ENCODE results near the gene CD58. TPM values are rescaled to one million over a fixed set of nuclear protein-coding genes. Genes with fewer than 3 reads are reported as not detected.
A peak's percentile ranks its signal among the peaks of the same experiment; 100 is the strongest.

Gene CD58
- total and polyA plus RNA-seq, 11 donors: 19.6 to 45.8 (median 30.8) TPM

- peak in 4 of 5 donors; percentile 51 to 78 (median 66) for DNase-seq
- H3K4me1 ChIP-seq: peaks cover 0 to 50% (median 0%) of the 10 kb centered on the region in 12 donors
These were observed 56.9 kb downstream of the CD58 start for GRCh38 chr1:116513956-116514355.

GRCh38 chr1:116511459-116512019 lies 59.3 kb downstream of the CD58 start:
- Histone ChIP-seq H3K4me3 (no peak overlapping the region), H3K9me3 (no peaks in the 10 kb centered on the region), H3K36me3 (no peaks in the 10 kb centered on the region), H3K27ac (peak overlapping the region in 1 of 12 donors; percentile 81), H3K27me3 (no peaks in the 10 kb centered on the region), H3K4me1 (peaks cover 0 to 74% (median 0%) of the 10 kb centered on the region in 12 donors)
- 48 to 97% (median 95%) methylated on average over 2 of the region's 2 CpGs for WGBS, 4 donors
- no peak for ATAC-seq
- no peak for TF ChIP-seq CTCF (IDR thresholded peaks at IDR 0.05)
- no peak for TF ChIP-seq POLR2A (IDR thresholded peaks at IDR 0.05)
- DNase-seq: no peak
- intact Hi-C loops (cut with DNase I): no loop called here

More at GRCh38 chr1:116513956-116514355, 56.9 kb downstream of the CD58 start:
- no peaks in the 10 kb centered on the region for H3K27me3 ChIP-seq
- H3K9me3 ChIP-seq: no peaks in the 10 kb centered on the region
- peak; percentile 89 to 96 (median 96) for ATAC-seq
- intact Hi-C loops (cut with DNase I): no loop called here
- no peak overlapping the region for H3K4me3 ChIP-seq
- peaks cover 0 to 15% (median 6%) of the 10 kb centered on the region in 9 donors for H3K36me3 ChIP-seq
- no peak for TF ChIP-seq CTCF (IDR thresholded peaks at IDR 0.05)
- no peak for TF ChIP-seq POLR2A (IDR thresholded peaks at IDR 0.05)
- 44 to 62% (median 45%) methylated on average over 4 of the region's 4 CpGs for WGBS, 4 donors
- H3K27ac ChIP-seq: peak overlapping the region; percentile 7 to 90 (median 72)

- ATAC-seq: no peak
- Histone ChIP-seq H3K27me3 (no peaks in the 10 kb centered on the region), H3K4me1 (peaks cover 0 to 76% (median 0%) of the 10 kb centered on the region in 12 donors), H3K36me3 (no peaks in the 10 kb centered on the region), H3K4me3 (no peak overlapping the region), H3K9me3 (no peaks in the 10 kb centered on the region), H3K27ac (peak overlapping the region in 1 of 12 donors; percentile 81)
- intact Hi-C loops (cut with DNase I): no loop called here
- DNase-seq: no peak
- TF ChIP-seq CTCF (IDR thresholded peaks at IDR 0.05) (no peak), POLR2A (IDR thresholded peaks at IDR 0.05) (no peak)
- 86 to 91% (median 87%) methylated on average over 4 of the region's 4 CpGs for WGBS, 4 donors
These were observed 60.5 kb downstream of the CD58 start for GRCh38 chr1:116510361-116510760.

- Histone ChIP-seq H3K4me3 (no peak overlapping the region), H3K4me1 (peaks cover 0 to 76% (median 4%) of the 10 kb centered on the region in 12 donors), H3K27ac (peak overlapping the region in 2 of 12 donors; percentile 17 to 81), H3K9me3 (no peaks in the 10 kb centered on the region), H3K36me3 (no peaks in the 10 kb centered on the region), H3K27me3 (no peaks in the 10 kb centered on the region)
- 83 to 87% (median 87%) methylated on average over 3 of the region's 3 CpGs for WGBS, 4 donors
- TF ChIP-seq CTCF (IDR thresholded peaks at IDR 0.05) (no peak), POLR2A (IDR thresholded peaks at IDR 0.05) (no peak)
- intact Hi-C loops (cut with DNase I): no loop called here
- ATAC-seq (peak in 1 of 4 donors; percentile 4), DNase-seq (no peak)
These were observed 61.5 kb downstream of the CD58 start for GRCh38 chr1:116508984-116509980.
